Fibroblast of peridontal ligament (primary cell): Measurements from ENCODE around the gene CDO1.

Experiments
- DNase-seq: peaks from one replicate; pipeline ENCODE4 v3.0.0-alpha.2; 2010; ENCODE audit errors: extremely low read depth

Gene CDO1

DNA sequence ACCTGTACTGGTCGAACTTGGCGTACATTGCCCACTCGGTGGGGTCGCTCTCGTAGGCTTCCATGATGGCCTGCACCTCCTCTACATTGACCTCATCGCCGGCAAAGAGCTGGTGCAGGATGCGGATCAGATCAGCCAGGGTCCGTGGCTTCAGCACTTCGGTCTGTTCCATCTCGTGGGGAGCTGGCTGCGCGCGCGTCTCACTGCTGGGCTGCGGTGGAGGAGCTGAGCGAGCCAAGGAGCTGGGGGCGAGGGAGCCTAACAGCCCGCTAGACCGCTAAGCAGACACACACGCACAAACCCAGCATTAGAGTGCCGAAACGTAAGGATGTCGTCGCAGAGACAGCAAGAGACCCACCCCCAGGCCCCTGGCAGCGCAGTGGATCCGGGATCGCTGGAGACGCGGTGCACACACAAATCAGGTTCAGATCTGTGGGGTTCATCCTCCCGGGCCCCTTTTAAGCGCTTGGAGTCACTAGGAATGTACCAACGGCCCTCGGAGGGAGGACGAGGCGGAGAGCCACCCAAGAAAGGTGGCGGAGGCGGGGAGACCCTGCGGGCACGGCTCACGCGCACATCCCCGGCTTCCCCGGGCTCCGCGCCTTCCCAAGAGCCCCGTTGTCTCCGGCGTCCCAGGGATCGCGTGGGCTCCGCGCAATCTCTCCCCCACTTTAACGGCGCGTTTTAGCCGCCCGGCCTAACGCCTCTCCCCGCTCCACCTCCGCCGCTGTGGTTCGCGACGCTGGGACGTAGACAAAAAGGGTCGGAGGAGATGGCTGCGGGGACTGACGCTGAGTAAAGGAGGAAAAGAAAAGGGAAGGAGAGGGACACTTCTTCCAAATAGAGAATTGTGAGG, at the start of gene CDO1:
Gene CDO1, minus strand, starts transcription at position 434 of the 856 bp plus-strand sequence. Its CDS starts 262 bp downstream, at position 172.
- peak; percentile 70 for DNase-seq

DNA sequence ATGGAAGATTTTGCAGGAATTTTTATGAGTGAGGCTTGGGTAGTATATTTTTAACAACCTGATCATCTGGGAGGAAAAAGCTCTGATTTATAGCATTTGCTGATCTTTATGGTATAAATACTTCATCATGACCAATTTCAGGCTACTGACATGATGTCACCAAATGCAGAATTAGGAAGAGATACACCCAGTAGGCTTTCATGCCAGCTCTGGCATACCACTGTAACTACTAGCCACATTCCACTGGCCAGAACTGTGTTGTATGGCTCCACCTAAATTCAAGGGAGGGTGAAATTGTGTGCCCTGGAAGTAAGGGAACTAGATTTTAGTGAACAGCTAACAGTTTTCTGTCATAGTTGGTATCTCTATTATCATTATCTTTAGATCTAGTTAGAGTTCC, 42.9 kb upstream of the CDO1 start:
- DNase-seq, result peak; percentile 58

DNA sequence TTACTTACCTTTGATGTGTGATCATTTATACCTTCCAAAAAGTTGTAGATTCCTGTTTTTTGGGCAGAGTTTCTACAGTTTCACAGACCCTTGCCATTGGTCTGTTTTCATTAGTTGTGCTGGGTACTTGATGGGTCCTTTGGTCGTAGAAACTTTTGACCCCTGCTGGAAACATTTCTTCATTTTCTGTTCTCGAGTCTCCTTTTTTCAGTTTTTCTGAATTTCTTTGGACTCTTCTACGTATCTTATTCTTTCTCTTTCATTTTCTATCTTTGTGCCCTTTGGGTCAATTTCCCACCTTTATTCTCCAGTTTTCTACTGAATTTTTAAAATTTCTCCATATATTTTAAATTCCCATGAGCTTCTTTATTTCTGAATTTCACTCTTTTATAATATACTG, 41.9 kb upstream of the CDO1 start:
- no peak for DNase-seq

DNA sequence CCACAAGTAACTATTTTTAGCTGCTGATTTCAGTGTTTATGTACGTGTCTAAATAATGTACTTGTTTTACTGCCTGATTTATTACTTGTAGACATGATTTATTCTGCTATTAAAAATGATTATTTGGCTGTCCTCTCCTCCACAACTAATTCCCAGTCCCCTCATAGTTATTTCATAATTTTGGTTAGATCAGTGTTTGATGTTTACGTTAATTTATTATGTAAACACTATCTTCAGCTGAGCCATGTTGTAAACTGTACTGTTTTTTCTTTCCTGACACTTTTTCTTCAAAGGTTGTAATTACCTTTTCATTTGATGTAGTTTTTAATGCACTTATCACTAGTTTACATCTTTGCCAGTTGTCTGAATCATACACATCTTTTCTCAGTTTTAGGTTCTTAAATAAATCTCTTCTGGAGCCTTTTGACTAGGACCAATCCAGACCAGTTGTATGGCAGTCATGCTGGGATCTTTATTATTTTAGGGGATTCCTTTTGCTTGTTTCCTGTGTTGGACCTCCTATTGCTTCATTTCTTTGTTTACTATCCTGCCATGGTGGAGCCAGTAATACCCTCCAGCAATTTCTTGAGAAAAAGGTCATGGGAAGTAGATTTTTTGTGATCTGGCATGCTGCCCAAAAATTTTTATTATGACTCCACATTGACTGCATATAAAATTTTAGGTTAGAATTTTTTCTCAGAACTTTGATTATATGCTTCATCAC, 41.3 kb upstream of the CDO1 start:
- peak; percentile 57 for DNase-seq

DNA sequence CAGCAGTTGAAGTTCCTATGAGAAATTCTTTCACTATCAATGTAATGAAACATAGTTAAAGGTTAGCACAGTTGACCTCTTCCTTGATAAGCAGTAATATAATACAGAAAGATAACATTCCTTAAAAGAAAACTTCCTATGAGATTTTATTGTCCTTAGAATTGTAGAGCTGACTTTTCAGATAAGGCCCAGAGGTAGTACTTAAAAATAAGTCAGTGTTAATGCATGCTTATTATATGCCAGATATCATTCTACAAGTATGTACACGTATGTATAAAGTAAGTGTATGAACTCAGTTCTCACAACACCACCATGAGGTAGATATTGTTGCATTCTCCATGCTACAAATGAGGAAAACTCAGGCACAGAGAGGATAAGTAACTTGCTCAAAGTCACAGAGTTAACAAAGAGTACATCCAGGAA, 40.6 kb upstream of the CDO1 start:
- no peak for DNase-seq

DNA sequence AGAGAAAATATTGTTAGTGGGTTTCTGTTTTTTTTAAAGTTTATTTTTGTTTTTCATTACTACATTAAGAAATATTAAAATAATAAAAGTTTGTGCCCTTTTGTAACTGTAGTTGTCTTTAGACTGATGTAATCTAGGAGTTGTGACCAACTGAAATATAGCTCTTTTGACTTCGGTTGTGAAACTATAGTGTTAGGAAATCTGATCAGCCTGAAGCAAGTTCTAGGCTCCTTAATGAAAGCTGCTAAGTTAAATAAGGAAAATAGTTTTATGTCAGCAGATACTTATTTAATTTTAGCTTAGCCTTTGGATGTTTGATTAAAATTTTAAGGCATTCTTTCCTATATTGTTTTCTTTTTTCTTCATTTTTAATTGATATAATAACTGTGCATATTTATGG, 39.5 kb upstream of the CDO1 start:
- DNase-seq, result peak; percentile 62

DNA sequence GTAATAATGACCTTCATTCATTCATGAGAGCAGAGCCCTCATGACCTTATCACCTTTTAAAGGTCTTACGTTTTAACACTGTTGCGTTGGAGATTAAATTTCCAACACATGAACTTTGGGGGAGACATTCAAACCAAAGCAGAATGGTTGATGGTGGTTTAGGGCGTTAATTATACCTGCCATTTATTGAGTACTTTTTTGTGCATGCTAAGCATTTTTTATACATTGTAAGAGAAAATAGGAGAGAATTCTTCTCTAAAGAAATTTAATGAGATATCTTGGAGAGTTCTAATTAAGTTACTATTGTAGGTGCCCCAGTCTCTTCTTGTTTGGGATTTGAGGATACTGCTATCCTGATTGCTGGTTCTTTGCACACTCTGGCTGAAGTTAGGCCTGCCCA, 37.7 kb upstream of the CDO1 start:
- DNase-seq, result no peak

DNA sequence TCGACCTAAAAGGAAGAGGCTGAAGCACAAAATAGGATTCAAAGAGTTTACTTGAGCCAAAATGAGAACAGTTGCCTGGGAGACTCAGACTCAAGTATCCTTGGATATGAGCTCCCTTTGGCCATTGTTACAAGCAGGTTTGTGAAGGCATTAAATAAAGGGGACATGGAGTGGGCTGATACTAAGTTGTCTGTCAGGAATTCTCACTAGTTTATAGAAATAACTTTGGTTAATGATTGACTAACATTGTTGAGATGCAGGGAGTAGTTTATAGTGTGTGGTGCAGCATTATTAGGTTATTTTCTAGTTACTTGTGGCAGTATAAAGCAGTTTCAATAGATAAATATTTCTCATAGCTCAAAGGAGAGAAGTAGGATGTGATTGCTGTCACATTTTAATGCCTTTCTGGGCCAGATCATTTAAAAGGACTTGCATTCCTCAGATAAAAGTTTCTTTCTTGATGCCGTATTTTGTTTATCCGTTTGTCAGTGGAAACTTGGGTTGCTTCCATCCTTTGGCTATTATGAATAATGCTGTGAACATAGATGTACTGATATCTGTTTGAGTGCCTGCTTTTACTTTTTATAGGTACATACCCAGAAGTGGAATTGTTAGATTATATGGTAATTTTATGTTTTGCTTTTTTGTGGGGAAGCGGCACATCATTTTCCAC, 34.4 kb upstream of the CDO1 start:
- DNase-seq, result peak; percentile 70

DNA sequence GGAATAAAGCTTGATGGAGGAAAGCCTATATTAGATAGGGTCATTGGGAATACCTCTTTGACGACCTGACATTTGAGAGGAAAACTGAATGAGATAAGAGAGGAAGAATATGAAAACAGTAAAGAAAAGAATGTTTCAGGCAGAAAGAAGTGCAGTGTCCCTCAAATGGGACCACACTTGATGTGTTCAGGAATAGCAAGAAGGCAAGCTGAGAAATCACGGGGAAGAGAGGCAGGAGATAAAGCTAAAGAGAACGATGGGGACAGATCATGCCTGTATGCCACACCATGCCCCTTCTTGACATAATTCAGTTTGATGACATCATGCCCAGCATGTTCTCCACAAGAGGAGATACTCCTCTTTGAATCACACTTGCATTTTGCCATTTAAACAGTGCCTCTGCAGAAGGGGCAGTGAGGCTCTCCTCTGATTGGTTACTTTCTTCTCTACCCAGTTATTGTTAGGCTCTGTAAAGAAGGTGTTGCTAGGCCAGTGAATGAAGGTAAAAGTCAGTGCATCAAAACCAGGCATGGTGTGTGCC, 32.9 kb upstream of the CDO1 start:
- DNase-seq, result no peak

DNA sequence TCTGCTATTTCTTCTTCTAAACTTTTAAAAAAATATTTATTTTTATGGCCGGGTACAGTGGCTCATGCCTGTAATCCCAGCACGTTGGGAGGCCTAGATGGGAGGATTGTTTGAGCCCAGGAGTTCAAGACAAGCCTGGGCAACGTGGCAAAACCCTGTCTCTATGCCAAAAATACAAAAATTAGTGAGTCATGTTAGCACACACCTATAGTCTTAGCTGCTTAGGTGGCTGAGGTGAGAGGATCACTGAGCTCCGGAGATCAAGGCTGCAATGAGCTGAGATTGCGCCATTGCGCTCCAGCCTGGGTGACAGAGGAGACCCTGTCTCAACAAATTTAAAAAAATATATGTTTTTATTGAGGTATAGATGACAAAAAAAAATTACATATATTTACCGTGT, 30.8 kb upstream of the CDO1 start:
- no peak for DNase-seq

DNA sequence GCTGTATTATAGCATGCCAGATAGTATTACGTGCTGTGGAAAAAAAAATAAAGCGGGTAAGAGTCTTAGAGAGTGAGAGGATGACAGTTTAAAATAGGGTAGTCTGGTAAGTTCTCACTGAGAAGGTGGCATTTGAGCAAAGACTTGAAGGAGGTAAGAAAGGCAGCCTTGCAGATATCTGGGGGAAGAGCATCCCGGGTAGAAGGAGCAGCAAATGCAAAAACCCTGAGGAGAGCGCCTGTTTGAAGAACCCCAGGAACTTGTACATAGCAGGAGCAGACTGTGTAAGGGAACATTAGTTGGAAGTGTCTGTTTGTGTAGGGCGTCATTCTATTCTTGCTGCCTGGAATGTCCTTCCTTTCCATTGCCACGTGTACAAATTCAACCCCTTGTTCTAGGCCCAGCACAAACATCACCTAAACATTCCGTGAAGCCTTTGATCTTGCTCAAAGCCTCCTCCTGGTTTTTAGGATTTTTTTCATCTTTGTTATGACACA, 27.9 kb upstream of the CDO1 start:
- DNase-seq, result no peak

DNA sequence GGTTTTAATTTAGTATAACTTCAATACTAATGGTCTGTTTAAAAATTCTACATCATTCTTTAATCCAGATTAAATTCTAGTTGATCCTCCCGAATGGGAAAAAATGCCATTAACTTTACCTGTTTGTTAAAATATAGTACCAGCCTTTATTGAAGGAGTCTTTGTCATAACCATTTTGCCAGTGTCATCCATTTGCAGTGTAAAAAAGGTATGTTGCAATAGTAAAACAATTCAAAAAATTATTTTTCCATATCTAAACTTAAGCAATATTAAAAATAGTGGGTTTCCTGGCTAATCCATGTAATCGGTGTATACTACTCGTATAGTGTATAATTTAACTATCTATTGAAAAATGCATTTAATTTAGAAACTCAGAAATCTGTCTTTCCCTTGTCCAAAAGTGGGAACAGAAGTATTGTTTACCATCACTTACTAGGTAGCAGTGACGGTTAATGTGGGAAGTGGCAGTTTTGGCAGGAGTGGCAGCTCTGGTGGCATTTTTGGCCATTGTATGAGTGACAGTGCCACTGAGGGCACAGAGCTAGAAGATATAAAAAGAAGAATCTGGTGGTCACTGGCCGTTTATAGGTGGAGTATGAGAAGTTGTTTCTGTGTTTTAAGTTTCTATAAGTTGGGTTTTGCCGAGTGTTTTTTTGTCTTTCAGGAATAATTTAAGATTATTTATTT, 27.1 kb upstream of the CDO1 start:
- DNase-seq, result no peak

DNA sequence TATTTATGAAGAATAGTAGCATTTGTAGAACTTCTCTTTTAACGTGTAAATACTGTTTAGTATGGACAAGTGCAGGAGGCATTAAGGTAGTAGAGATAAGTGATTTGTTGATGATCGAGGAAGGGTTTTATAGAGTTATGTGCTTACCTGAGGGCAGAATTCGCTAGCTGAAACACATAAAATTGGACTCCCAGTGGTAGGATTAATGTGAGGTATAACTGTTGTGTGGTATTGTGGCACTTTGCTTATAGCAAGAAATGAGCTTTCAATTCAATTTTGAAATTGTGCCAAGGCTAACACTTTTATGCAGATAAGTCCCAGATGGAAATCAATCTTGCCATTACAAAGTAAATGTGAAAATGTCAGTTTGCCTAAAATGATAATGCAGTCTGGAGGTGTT, 26.5 kb upstream of the CDO1 start:
- peak; percentile 23 for DNase-seq

DNA sequence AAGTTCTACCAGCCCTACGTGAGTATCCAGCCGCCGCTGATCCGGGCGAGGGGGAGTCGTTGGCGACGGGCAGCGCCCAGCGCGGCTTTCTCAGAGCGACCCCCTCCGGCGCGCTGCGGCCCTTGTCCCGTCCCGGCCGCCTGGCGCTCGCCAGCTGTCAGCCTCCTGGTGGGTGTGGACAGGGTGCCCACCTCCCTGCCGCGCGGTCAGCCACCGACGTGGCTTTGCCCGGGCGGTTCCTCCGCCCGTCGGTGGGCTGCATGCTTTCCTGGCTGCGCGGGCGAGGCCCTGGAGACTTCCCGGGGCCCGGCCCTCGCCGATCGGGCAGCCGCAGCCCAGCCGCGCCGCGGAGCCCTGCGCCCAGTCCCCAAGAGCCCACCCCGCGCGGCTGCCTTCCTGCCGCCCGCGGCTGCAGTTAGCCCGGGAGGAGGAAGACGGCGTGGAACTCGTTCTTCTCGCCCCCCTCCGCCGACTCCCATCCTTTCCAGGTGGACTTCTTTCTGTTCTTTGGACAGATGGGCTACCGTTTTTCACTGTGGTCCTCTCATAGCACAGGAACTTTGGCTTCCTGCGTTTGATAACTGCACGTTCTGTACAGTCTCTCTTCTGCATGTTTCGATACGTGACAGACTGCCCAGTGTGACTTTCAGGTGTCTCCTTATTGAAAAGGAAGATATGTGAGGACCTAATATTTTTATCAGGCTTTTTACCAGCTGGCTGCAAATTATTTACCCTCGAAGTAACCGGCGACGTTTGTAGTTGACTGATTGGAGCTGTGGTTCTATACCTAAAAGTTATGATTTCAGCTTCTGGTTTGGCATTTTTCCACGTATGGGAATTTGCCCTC, 25.9 kb upstream of the CDO1 start:
- peak; percentile 19 for DNase-seq

DNA sequence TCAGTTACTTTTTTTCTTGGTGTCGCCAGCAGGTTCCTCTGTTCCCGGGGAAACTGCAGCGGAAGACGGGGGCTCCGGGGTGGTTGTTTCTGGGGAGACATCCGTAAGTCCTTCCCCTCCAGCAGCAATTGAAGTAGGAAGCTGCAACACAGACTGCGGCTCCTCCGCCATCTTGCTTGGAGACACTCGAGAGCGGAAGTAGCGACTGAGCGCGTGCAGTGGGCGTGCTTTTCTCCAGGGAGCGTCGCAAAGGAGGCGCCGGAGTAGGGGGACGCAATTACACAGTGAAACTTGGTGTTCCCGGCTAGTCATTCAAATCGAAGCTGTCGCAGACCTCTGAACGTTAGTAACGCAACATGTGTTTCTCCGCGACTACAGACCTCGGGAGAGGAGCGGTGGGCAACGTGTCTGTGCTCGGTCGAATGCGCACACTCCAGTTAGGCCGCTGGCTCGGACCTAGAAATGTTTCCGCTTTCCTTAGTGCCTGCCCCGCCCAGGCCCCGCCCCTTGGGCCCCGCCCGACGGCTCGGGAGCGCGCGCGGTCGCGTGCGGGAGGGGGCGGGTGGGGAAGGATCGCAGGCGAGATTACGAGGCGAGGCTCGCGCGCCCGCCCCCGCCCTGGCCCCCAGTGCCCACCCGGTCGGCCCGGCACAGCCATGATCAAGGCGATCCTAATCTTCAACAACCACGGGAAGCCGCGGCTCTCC, 25.1 kb upstream of the CDO1 start, which contains the start of the genes AP3S1 and ATG12:
Gene AP3S1, plus strand, starts transcription at position 554 of the 707 bp plus-strand sequence. Its CDS starts 103 bp downstream, at position 657.
Gene ATG12, minus strand, starts transcription at position 184 of the 707 bp plus-strand sequence. Its CDS starts 13 bp downstream, at position 171.
- DNase-seq, result peak; percentile 92

DNA sequence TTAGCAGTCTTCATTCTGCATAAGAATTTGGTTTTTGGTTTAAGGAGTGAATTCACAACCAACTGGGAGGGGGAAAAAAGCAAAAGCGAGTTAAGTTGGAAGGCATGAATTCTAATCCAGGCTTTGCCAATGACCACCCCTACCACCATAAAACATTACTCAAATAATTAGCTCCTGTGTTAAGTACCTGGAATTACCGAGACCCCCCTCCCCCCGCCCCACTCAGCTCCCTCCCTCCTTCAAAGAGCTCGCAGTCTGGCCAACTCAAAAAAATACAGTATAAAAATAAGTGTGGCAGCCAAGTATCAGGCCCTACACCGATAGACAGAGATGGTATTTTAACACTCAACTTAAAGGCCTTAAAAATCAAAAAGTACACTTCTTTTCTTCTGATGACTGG, 24.4 kb upstream of the CDO1 start:
- no peak for DNase-seq

DNA sequence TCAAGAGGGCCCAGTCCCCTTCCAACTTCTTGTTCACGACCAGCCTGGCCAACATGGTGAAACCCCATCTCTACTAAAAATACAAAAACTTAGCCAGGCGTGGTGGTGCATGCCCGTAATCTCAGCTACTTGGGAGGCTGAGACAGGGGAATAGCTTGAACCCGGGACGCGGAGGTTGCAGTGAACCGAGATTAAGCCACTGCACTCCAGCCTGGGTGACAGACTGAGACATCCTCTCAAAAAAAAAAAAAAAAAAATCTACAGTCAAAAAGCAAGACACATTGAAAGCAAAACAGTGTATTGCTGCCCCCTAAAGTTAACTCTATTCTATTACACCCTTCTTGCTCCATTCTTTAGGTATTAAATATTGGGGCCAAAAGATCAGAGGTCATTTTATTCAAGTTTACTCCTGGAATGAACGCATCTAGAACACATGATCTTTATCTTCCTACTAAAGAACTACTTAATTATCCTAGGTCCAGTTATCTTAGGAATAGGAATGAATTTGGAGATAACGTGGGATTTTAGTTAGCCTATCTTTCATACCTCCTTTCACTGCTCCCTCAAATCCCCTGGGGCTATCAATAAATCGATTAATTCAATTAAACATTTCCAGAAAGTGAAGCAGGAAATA, 22.5 kb upstream of the CDO1 start:
- DNase-seq, result peak; percentile 75

DNA sequence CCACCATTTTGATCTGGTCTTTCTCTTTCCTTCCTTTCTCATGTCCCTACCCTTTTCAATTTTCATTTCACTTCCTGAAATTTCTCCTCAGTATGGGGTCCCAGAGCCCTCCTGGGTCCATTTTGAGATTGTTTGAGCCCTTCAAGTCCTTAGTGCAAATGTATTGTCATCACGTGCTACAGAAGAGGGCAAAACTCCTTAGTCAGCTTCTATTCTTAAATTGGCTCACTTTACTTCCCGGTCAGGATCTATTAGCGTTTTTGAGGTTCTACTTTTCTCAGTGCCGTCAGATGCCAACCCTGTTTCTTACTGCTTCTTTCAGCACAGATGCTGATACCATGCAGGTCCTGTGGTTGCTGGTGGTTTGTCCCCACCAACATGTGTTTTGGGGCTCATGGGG, 19.0 kb upstream of the CDO1 start:
- DNase-seq, result no peak

DNA sequence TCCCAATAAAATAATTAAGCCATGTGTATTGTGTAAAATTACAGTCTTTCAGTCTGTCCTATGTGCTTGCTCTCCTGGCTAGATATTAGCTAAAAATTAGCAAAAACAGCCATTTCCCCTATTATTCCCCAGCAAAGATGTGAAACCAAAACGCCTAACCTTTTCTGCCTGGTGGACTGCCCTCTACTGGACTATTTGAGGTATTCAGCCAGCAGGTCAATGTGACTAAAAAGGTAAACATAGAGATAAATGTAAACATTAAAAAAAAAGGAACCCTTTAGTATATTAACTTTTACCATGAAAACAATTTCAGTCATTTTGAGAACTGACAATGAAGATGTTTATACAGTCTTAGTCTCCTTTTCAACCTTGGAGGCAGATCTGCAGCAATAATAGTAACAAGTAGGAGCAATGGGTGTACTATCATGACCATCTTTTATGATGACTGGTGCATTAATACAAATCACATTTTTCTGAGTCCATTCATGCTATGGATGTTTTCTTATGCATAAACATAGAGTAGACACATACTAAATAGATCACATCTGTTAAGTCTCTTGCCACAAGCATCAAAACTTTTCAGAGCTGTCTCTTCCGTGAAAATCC, 14.8 kb upstream of the CDO1 start:
- DNase-seq, result peak; percentile 60
